ENCODE measurements around the gene SMIM14.

- TF ChIP-seq CTCF (IDR thresholded peaks at IDR 0.05) (no peak), POLR2A (IDR thresholded peaks at IDR 0.05) (no peak)
Observed at GRCh38 chr4:39518484-39518883, 120.2 kb downstream of the SMIM14 start.
